Coronary artery (tissue), 2 donors: ENCODE measurements around the gene PAN2.
"Not testable (repeated sequence)": the region's sequence is repeated elsewhere in the genome, so short reads cannot be mapped to it uniquely, and the experiment has no call there.

Experiments
- DNase-seq: peaks from one replicate; pipeline ENCODE4 v3.0.0-alpha.2; 2017; ENCODE audit warnings: low spot score
- H3K27ac ChIP-seq, 2 donors: fragments of 200-600 bp; sonication (generic); one replicate each; pipeline ENCODE4 v1.5.1; 2016 to 2019
- H3K4me3 ChIP-seq: fragments of 200-600 bp; sonication (generic); 2 replicates; pipeline ENCODE4 v1.5.1; 2016; ENCODE audit warnings: mild to moderate bottlenecking, moderate library complexity
- CTCF ChIP-seq: fragments of 200-600 bp; sonication (generic); IDR thresholded peaks from one replicate; pipeline ENCODE4 v1.5.1; 2019; ENCODE audit warnings: antibody characterized with exemption

Gene PAN2

GRCh38 chr12:56338308-56339157 is 4.7 kb upstream of the PAN2 start, which contains the start of gene IL23A:
TSS of gene IL23A (plus strand) at chr12:56338884. CDS start at chr12:56339045, 161 bp downstream.
- Histone ChIP-seq H3K4me3 (no peak within 1 kb of the TSS), H3K27ac (peak within 1 kb of the TSS in 1 of 2 donors; percentile 0)
- no peak for DNase-seq
- no peak for TF ChIP-seq CTCF

- DNase-seq = no peak
- TF ChIP-seq CTCF = no peak
- no peak overlapping the region for H3K27ac ChIP-seq
- H3K4me3 ChIP-seq = no peak overlapping the region
These were observed 4.0 kb upstream of the PAN2 start for GRCh38 chr12:56337753-56338251.

- Histone ChIP-seq H3K4me3 (no peak overlapping the region), H3K27ac (no peak overlapping the region)
- no peak for TF ChIP-seq CTCF
- no peak for DNase-seq
These were observed 2.8 kb upstream of the PAN2 start for GRCh38 chr12:56336361-56337167.

GRCh38 chr12:56335527-56335926 is 1.7 kb upstream of the PAN2 start:
- not testable (repeated sequence) for H3K4me3 ChIP-seq, DNase-seq, H3K27ac ChIP-seq

GRCh38 chr12:56334490-56334793 is 642 bp upstream of the PAN2 start:
- DNase-seq = no peak
- no peak for TF ChIP-seq CTCF
- H3K27ac ChIP-seq = peak overlapping the region; percentile 88 to 98
- peak overlapping the region; percentile 80 for H3K4me3 ChIP-seq

- DNase-seq = no peak
- peak overlapping the region; percentile 80 for H3K4me3 ChIP-seq
- TF ChIP-seq CTCF = no peak
These were observed 562 bp downstream of the PAN2 start for GRCh38 chr12:56333197-56333678.

GRCh38 chr12:56332512-56333196 is 1.1 kb downstream of the PAN2 start:
- TF ChIP-seq CTCF = no peak
- DNase-seq = no peak
- H3K4me3 ChIP-seq = peak overlapping the region; percentile 80
- peak overlapping the region; percentile 88 to 98 for H3K27ac ChIP-seq

More at GRCh38 chr12:56333197-56333678, 562 bp downstream of the PAN2 start:
- H3K27ac ChIP-seq = peak overlapping the region; percentile 88 to 98
